RWPE2 (cell line): ENCODE data around the gene STON2.

ENCODE experiments used
- ATAC-seq: fragments of 200-7000 bp; cut with Tn5 transposase; 3 replicates; pipeline ENCODE4 v1.9.1; 2021; ENCODE audit warnings: low read depth
- DNase-seq: peaks from one replicate; pipeline ENCODE4 v3.0.0-alpha.2; 2020; ENCODE audit warnings: low spot score
- H3K27ac ChIP-seq: fragments of 450-650 bp; 2 replicates; pipeline ENCODE4 v1.5.1; 2017; ENCODE audit warnings: mild to moderate bottlenecking; ENCODE audit not compliant: poor library complexity, severe bottlenecking
- H3K27me3 ChIP-seq: fragments of 250-450 bp; sonication (Bioruptor Pico); 2 replicates; pipeline ENCODE4 v1.5.1; 2021; ENCODE audit warnings: mild to moderate bottlenecking, moderate library complexity; ENCODE audit not compliant: insufficient read depth, poor library complexity, severe bottlenecking
- H3K36me3 ChIP-seq: fragments of 250-450 bp; sonication (Bioruptor Pico); 2 replicates; pipeline ENCODE4 v1.5.1; 2020; ENCODE audit warnings: low read depth, mild to moderate bottlenecking, moderate library complexity
- H3K4me1 ChIP-seq: fragments of 250-450 bp; sonication (Bioruptor Pico); 2 replicates; pipeline ENCODE4 v1.5.1; 2021; ENCODE audit warnings: mild to moderate bottlenecking, moderate library complexity; ENCODE audit not compliant: insufficient read depth, poor library complexity, severe bottlenecking
- H3K4me3 ChIP-seq: fragments of 250-450 bp; sonication (Bioruptor Pico); 2 replicates; pipeline ENCODE4 v1.5.1; 2021; ENCODE audit warnings: mild to moderate bottlenecking, moderate library complexity; ENCODE audit not compliant: severe bottlenecking
- H3K9me3 ChIP-seq: fragments of 250-450 bp; sonication (Bioruptor Pico); 2 replicates; pipeline ENCODE4 v1.5.1; 2021; ENCODE audit warnings: mild to moderate bottlenecking, moderate library complexity; ENCODE audit not compliant: severe bottlenecking
- CTCF ChIP-seq: fragments of 450-650 bp; IDR thresholded peaks from one replicate; pipeline ENCODE4 v1.5.1; 2017; ENCODE audit warnings: mild to moderate bottlenecking, moderate library complexity; ENCODE audit not compliant: poor library complexity, severe bottlenecking

STON2 gene

GRCh38 chr14:81301371-81301770, 98.8 kb downstream of the STON2 start:
- H3K9me3 ChIP-seq: no peaks in the 10 kb centered on the region
- H3K27ac ChIP-seq: peak overlapping the region; percentile 1
- no peak overlapping the region for H3K4me3 ChIP-seq
- H3K36me3 ChIP-seq: peaks cover 30% of the 10 kb centered on the region
- TF ChIP-seq CTCF: no peak
- DNase-seq: no peak
- H3K27me3 ChIP-seq: no peaks in the 10 kb centered on the region
- ATAC-seq: no peak
- H3K4me1 ChIP-seq: peaks cover 42% of the 10 kb centered on the region

GRCh38 chr14:81298911-81299310, 101.2 kb downstream of the STON2 start:
- no peak for TF ChIP-seq CTCF
- Histone ChIP-seq H3K9me3 (no peaks in the 10 kb centered on the region), H3K36me3 (peaks cover 29% of the 10 kb centered on the region), H3K27ac (no peak overlapping the region), H3K27me3 (no peaks in the 10 kb centered on the region), H3K4me1 (peaks cover 42% of the 10 kb centered on the region), H3K4me3 (no peak overlapping the region)
- no peak for DNase-seq
- ATAC-seq: no peak

GRCh38 chr14:81298122-81298521, 102.0 kb downstream of the STON2 start:
- TF ChIP-seq CTCF: no peak
- H3K9me3 ChIP-seq: no peaks in the 10 kb centered on the region
- no peaks in the 10 kb centered on the region for H3K27me3 ChIP-seq
- DNase-seq: no peak
- no peak overlapping the region for H3K27ac ChIP-seq
- H3K4me3 ChIP-seq: no peak overlapping the region
- peaks cover 29% of the 10 kb centered on the region for H3K36me3 ChIP-seq
- peaks cover 36% of the 10 kb centered on the region for H3K4me1 ChIP-seq
- ATAC-seq: no peak

GRCh38 chr14:81295958-81296923, 103.9 kb downstream of the STON2 start:
- H3K4me1 ChIP-seq: peaks cover 17% of the 10 kb centered on the region
- no peaks in the 10 kb centered on the region for H3K9me3 ChIP-seq
- no peak for TF ChIP-seq CTCF
- peaks cover 19% of the 10 kb centered on the region for H3K36me3 ChIP-seq
- no peaks in the 10 kb centered on the region for H3K27me3 ChIP-seq
- ATAC-seq: no peak
- DNase-seq: no peak
- no peak overlapping the region for H3K27ac ChIP-seq
- H3K4me3 ChIP-seq: no peak overlapping the region

GRCh38 chr14:81289516-81289915, 110.6 kb downstream of the STON2 start:
- Histone ChIP-seq H3K27me3 (no peaks in the 10 kb centered on the region), H3K27ac (no peak overlapping the region), H3K36me3 (peaks cover 14% of the 10 kb centered on the region; the same call in 1 of the 2 replicates), H3K4me1 (no peaks in the 10 kb centered on the region), H3K9me3 (no peaks in the 10 kb centered on the region), H3K4me3 (no peak overlapping the region)
- DNase-seq: no peak
- TF ChIP-seq CTCF: no peak
- ATAC-seq: no peak
